NT2/D1 (cell line): ENCODE measurements around the gene HOXB3.
A peak's percentile ranks its signal among the peaks of the same experiment; 100 is the strongest.

ENCODE experiments used
- DNase-seq: peaks from one replicate; pipeline ENCODE4 v3.0.0-alpha.2; 2011; ENCODE audit warnings: low read depth, low spot score
- H3K27me3 ChIP-seq: 2 replicates; pipeline ENCODE4 v1.6.0; 2011; ENCODE audit warnings: mild to moderate bottlenecking; ENCODE audit not compliant: insufficient read length, insufficient read depth
- H3K36me3 ChIP-seq: 2 replicates; pipeline ENCODE4 v1.6.1; 2011; ENCODE audit warnings: mild to moderate bottlenecking, low read length, mixed read lengths; ENCODE audit not compliant: insufficient read depth, insufficient read length
- H3K4me1 ChIP-seq: 2 replicates; pipeline ENCODE4 v1.5.1; 2011; ENCODE audit not compliant: insufficient read depth, insufficient read length
- H3K4me3 ChIP-seq: 2 replicates; pipeline ENCODE4 v1.5.1; 2011; ENCODE audit warnings: low read depth; ENCODE audit not compliant: insufficient read length
- H3K9ac ChIP-seq: 2 replicates; pipeline ENCODE4 v1.6.0; 2011; ENCODE audit warnings: low read depth; ENCODE audit not compliant: insufficient read length
- H3K9me3 ChIP-seq: 2 replicates; pipeline ENCODE4 v1.5.1; 2011; ENCODE audit warnings: mild to moderate bottlenecking, low read length; ENCODE audit not compliant: insufficient read depth
- SUZ12 ChIP-seq: IDR thresholded peaks from 2 replicates; pipeline ENCODE4 v1.6.1; 2011; ENCODE audit not compliant: insufficient read length, insufficient read depth; ENCODE audit errors: extremely low read depth
- YY1 ChIP-seq: IDR thresholded peaks from 2 replicates; pipeline ENCODE4 v1.6.1; 2011; ENCODE audit not compliant: insufficient read length, insufficient read depth
- ZNF274 ChIP-seq: IDR thresholded peaks from 2 replicates; pipeline ENCODE4 v1.6.1; 2011; ENCODE audit warnings: mild to moderate bottlenecking, low read depth, low read length

The HOXB3 gene

GRCh38 chr17:48589060-48589830 is 796 bp downstream of the HOXB3 start:
- no peaks in the 10 kb centered on the region for H3K9me3 ChIP-seq
- no peak overlapping the region for H3K9ac ChIP-seq
- H3K27me3 ChIP-seq, result peaks cover 100% of the 10 kb centered on the region
- no peak for DNase-seq
- H3K4me3 ChIP-seq, result no peak overlapping the region
- TF ChIP-seq SUZ12 (peak; percentile 18), YY1 (no peak)
- peaks cover 5% of the 10 kb centered on the region for H3K4me1 ChIP-seq
- H3K36me3 ChIP-seq, result no peaks in the 10 kb centered on the region

- no peak overlapping the region for H3K9ac ChIP-seq
- H3K4me3 ChIP-seq, result no peak overlapping the region
- no peaks in the 10 kb centered on the region for H3K9me3 ChIP-seq
- no peak for DNase-seq
- no peaks in the 10 kb centered on the region for H3K36me3 ChIP-seq
- peaks cover 100% of the 10 kb centered on the region for H3K27me3 ChIP-seq
- H3K4me1 ChIP-seq, result peaks cover 2% of the 10 kb centered on the region
- TF ChIP-seq YY1, result no peak
- TF ChIP-seq SUZ12, result no peak
- TF ChIP-seq ZNF274, result no peak
Measured at GRCh38 chr17:48588528-48588927, 1.5 kb downstream of the HOXB3 start.

- H3K4me3 ChIP-seq, result no peak overlapping the region
- H3K27me3 ChIP-seq, result peaks cover 100% of the 10 kb centered on the region
Measured at GRCh38 chr17:48588074-48588415, 2.0 kb downstream of the HOXB3 start.

GRCh38 chr17:48587276-48588073 is 2.6 kb downstream of the HOXB3 start:
- Histone ChIP-seq H3K36me3 (no peaks in the 10 kb centered on the region), H3K4me1 (peaks cover 2% of the 10 kb centered on the region), H3K4me3 (no peak overlapping the region), H3K27me3 (peaks cover 100% of the 10 kb centered on the region), H3K9me3 (no peaks in the 10 kb centered on the region), H3K9ac (no peak overlapping the region)
- TF ChIP-seq YY1 (no peak), ZNF274 (no peak), SUZ12 (no peak)
- no peak for DNase-seq

More at GRCh38 chr17:48588074-48588415, 2.0 kb downstream of the HOXB3 start:
- Histone ChIP-seq H3K4me1 (peaks cover 2% of the 10 kb centered on the region), H3K9me3 (no peaks in the 10 kb centered on the region), H3K9ac (no peak overlapping the region), H3K36me3 (no peaks in the 10 kb centered on the region)
- DNase-seq, result no peak
- TF ChIP-seq SUZ12 (peak; percentile 36), ZNF274 (no peak)

- TF ChIP-seq YY1 (no peak), SUZ12 (peak; percentile 95), ZNF274 (no peak)
- Histone ChIP-seq H3K9ac (no peak overlapping the region), H3K4me3 (no peak overlapping the region), H3K36me3 (no peaks in the 10 kb centered on the region), H3K4me1 (peaks cover 4% of the 10 kb centered on the region), H3K9me3 (no peaks in the 10 kb centered on the region), H3K27me3 (peaks cover 100% of the 10 kb centered on the region)
- DNase-seq, result no peak
Measured at GRCh38 chr17:48586355-48587258, 3.4 kb downstream of the HOXB3 start.

- no peak overlapping the region for H3K9ac ChIP-seq
- H3K9me3 ChIP-seq, result no peaks in the 10 kb centered on the region
- H3K4me1 ChIP-seq, result peaks cover 4% of the 10 kb centered on the region
- TF ChIP-seq ZNF274 (no peak), YY1 (no peak)
- peaks cover 100% of the 10 kb centered on the region for H3K27me3 ChIP-seq
- H3K36me3 ChIP-seq, result no peaks in the 10 kb centered on the region
- DNase-seq, result no peak
- H3K4me3 ChIP-seq, result no peak overlapping the region
Measured at GRCh38 chr17:48584223-48584741, 5.8 kb downstream of the HOXB3 start.

GRCh38 chr17:48583708-48584222 is 6.3 kb downstream of the HOXB3 start:
- H3K9me3 ChIP-seq, result no peaks in the 10 kb centered on the region
- DNase-seq, result no peak
- H3K27me3 ChIP-seq, result peaks cover 100% of the 10 kb centered on the region
- H3K9ac ChIP-seq, result no peak overlapping the region
- H3K36me3 ChIP-seq, result no peaks in the 10 kb centered on the region
- TF ChIP-seq SUZ12 (no peak), YY1 (no peak), ZNF274 (no peak)
- H3K4me3 ChIP-seq, result no peak overlapping the region
- peaks cover 4% of the 10 kb centered on the region for H3K4me1 ChIP-seq
